ENCODE results near the gene SKIC2. TPM values are rescaled to one million over a fixed set of nuclear protein-coding genes. Genes with fewer than 3 reads are reported as not detected.

The SKIC2 gene
- total RNA-seq, 4 donors from 2014 or later: 81.3 to 130 (median 107) TPM

DNA sequence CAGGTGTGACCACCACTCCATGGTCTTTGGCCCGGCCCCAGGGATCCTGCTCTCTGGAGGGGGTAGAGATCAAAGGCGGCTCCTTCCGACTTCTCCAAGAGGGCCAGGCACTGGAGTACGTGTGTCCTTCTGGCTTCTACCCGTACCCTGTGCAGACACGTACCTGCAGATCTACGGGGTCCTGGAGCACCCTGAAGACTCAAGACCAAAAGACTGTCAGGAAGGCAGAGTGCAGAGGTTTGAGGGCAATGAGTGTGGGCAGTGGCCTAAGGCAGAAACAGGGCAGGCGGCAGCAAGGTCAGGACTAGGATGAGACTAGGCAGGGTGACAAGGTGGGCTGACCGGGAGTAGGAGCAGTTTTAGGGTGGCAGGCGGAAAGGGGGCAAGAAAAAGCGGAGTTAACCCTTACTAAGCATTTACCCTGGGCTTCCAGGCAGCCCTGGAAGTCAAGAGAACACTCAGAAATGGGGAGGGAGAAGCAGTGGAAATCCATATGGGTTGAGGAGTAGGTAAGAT is 12.5 kb upstream of the SKIC2 start:
- H3K27me3 ChIP-seq: no peaks in the 10 kb centered on the region
- peak overlapping the region; percentile 64 to 92 (median 84) for H3K27ac ChIP-seq
- peak overlapping the region in 3 of 4 donors; percentile 10 to 42 (median 39) for H3K4me3 ChIP-seq
- no peaks in the 10 kb centered on the region for H3K9me3 ChIP-seq
- peaks cover 0 to 5% (median 0%) of the 10 kb centered on the region in 3 donors for H3K36me3 ChIP-seq
- peaks cover 0 to 20% (median 2%) of the 10 kb centered on the region in 4 donors for H3K4me1 ChIP-seq
- TF ChIP-seq POLR2A (IDR thresholded peaks at IDR 0.05): no peak
- TF ChIP-seq, protein P1, sequence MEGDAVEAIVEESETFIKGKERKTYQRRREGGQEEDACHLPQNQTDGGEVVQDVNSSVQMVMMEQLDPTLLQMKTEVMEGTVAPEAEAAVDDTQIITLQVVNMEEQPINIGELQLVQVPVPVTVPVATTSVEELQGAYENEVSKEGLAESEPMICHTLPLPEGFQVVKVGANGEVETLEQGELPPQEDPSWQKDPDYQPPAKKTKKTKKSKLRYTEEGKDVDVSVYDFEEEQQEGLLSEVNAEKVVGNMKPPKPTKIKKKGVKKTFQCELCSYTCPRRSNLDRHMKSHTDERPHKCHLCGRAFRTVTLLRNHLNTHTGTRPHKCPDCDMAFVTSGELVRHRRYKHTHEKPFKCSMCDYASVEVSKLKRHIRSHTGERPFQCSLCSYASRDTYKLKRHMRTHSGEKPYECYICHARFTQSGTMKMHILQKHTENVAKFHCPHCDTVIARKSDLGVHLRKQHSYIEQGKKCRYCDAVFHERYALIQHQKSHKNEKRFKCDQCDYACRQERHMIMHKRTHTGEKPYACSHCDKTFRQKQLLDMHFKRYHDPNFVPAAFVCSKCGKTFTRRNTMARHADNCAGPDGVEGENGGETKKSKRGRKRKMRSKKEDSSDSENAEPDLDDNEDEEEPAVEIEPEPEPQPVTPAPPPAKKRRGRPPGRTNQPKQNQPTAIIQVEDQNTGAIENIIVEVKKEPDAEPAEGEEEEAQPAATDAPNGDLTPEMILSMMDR (IDR thresholded peaks at IDR 0.05): no peak
- no peak for DNase-seq

DNA sequence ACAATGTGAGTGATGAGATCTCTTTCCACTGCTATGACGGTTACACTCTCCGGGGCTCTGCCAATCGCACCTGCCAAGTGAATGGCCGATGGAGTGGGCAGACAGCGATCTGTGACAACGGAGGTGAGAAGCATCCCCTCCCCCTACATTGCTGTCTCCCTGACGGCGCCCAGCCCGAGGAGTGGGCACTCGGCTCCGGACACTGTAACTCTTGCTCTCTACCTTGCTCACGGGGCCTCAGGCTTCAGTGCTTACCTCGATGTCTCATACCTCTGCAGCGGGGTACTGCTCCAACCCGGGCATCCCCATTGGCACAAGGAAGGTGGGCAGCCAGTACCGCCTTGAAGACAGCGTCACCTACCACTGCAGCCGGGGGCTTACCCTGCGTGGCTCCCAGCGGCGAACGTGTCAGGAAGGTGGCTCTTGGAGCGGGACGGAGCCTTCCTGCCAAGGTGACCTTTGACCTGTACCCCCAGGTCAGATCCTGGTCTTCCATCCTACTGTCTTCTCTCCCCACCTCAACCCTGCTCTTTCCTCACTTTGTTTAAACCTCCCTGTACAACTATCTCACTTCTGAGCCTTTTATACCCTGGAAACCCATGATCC is 11.8 kb upstream of the SKIC2 start:
- peaks cover 0 to 12% (median 0%) of the 10 kb centered on the region in 3 donors for H3K36me3 ChIP-seq
- H3K4me3 ChIP-seq: peak overlapping the region in 1 of 4 donors; percentile 42
- TF ChIP-seq, protein P1 (IDR thresholded peaks at IDR 0.05): no peak
- no peak for TF ChIP-seq POLR2A (IDR thresholded peaks at IDR 0.05)
- no peak for DNase-seq
- peaks cover 0 to 20% (median 2%) of the 10 kb centered on the region in 4 donors for H3K4me1 ChIP-seq
- H3K9me3 ChIP-seq: no peaks in the 10 kb centered on the region
- H3K27me3 ChIP-seq: no peaks in the 10 kb centered on the region
- no peak overlapping the region for H3K27ac ChIP-seq

DNA sequence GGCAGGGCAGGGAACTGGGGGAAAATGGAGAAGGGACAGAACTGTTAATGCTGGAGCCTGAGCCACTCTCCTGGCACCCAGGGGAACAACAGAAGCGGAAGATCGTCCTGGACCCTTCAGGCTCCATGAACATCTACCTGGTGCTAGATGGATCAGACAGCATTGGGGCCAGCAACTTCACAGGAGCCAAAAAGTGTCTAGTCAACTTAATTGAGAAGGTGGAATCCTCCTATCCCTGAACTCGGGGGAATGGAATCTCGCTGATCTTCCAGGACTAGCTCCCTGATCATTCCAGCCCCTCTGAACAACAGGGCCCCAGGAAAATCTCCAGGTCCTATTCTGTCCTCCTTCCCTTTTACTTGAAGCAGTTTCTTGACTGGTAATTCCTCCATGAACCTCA is 11.1 kb upstream of the SKIC2 start:
- Histone ChIP-seq H3K27ac (no peak overlapping the region), H3K36me3 (peaks cover 0 to 17% (median 0%) of the 10 kb centered on the region in 3 donors), H3K9me3 (no peaks in the 10 kb centered on the region), H3K4me3 (no peak overlapping the region), H3K27me3 (no peaks in the 10 kb centered on the region), H3K4me1 (peaks cover 0 to 20% (median 2%) of the 10 kb centered on the region in 4 donors)
- TF ChIP-seq POLR2A (IDR thresholded peaks at IDR 0.05): no peak
- TF ChIP-seq, protein P1 (IDR thresholded peaks at IDR 0.05): no peak
- DNase-seq: no peak

DNA sequence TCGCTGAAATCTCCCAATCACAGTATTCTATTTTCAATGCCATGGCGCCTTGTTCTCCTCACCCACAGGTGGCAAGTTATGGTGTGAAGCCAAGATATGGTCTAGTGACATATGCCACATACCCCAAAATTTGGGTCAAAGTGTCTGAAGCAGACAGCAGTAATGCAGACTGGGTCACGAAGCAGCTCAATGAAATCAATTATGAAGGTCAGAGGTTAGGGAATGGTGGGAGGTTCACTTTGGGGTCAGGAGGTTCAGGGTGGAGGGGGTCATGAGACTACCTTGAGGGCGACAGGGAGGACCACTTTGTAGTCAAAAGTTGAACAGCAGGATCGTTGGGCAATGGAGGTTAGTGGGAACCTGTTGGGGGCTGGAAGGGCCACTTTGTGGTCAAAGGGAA is 10.7 kb upstream of the SKIC2 start:
- Histone ChIP-seq H3K9me3 (no peaks in the 10 kb centered on the region), H3K36me3 (peaks cover 0 to 21% (median 0%) of the 10 kb centered on the region in 3 donors), H3K4me1 (peaks cover 0 to 20% (median 2%) of the 10 kb centered on the region in 4 donors), H3K27ac (no peak overlapping the region), H3K4me3 (no peak overlapping the region), H3K27me3 (no peaks in the 10 kb centered on the region)
- no peak for DNase-seq
- TF ChIP-seq, protein P1 (IDR thresholded peaks at IDR 0.05): no peak
- no peak for TF ChIP-seq POLR2A (IDR thresholded peaks at IDR 0.05)

DNA sequence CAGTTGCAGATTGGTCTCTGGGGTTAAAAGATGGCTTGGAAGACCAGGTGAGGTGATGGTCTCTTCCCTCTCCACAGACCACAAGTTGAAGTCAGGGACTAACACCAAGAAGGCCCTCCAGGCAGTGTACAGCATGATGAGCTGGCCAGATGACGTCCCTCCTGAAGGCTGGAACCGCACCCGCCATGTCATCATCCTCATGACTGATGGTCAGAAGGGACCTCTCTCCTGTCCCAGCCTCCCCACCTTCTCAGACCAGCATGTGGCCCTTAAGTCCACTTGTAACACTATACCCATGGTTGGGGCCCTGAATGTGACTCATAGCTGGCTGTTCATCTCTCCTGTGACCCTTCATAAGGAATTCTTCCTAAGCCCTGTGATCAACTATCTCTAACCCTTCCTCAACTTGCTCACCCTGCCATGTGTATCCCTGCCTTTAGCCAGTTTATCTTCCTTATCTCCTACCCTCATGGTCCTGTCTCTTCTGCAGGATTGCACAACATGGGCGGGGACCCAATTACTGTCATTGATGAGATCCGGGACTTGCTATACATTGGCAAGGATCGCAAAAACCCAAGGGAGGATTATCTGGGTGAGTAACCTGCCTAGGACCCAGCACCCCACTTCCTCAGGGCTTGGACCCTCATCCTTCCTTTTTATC is 10.1 kb upstream of the SKIC2 start:
- no peak overlapping the region for H3K27ac ChIP-seq
- peaks cover 0 to 27% (median 0%) of the 10 kb centered on the region in 3 donors for H3K36me3 ChIP-seq
- no peak overlapping the region for H3K4me3 ChIP-seq
- no peaks in the 10 kb centered on the region for H3K27me3 ChIP-seq
- H3K4me1 ChIP-seq: peaks cover 0 to 20% (median 2%) of the 10 kb centered on the region in 4 donors
- peak in 1 of 3 donors; percentile 30 for DNase-seq
- H3K9me3 ChIP-seq: no peaks in the 10 kb centered on the region
- TF ChIP-seq, protein P1 (IDR thresholded peaks at IDR 0.05): no peak
- TF ChIP-seq POLR2A (IDR thresholded peaks at IDR 0.05): no peak

All from Peyer's patch (tissue), 4 donors.